ENCODE measurements around the gene FRY.

Gene FRY

GRCh38 chr13:32016119-32016518, 15.5 kb upstream of the FRY start:
- in situ Hi-C loops (cut with MboI; ENCODE audit: low sequenced_read_pairs): no loop called here

DNA sequence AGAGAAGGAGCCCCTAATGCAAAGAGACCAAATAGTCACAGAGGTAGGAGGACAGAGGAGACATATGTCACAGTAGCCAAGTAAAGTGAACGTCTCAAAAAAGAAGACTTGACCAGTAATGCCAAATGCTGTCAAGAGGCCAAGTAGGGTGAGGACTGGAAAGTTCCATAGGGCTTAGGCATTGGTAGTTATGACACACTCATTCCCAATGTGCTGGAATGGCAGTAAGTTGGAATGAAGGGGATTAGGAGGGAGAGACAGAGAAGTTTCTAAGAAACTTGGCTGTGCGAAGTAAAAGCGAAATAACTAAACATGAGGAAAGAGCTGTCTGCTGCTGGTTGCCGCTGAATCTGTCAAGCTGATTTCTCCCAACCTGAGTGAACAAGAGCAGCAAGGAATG, 14.9 kb upstream of the FRY start:
- in situ Hi-C loops (cut with MboI; ENCODE audit: low sequenced_read_pairs): no loop called here

GRCh38 chr13:32017474-32017873, 14.1 kb upstream of the FRY start:
- in situ Hi-C loops (cut with MboI; ENCODE audit: low sequenced_read_pairs): no loop called here

- in situ Hi-C loops (cut with MboI; ENCODE audit: low sequenced_read_pairs): no loop called here
Observed at GRCh38 chr13:32019612-32020233, 11.9 kb upstream of the FRY start.

DNA sequence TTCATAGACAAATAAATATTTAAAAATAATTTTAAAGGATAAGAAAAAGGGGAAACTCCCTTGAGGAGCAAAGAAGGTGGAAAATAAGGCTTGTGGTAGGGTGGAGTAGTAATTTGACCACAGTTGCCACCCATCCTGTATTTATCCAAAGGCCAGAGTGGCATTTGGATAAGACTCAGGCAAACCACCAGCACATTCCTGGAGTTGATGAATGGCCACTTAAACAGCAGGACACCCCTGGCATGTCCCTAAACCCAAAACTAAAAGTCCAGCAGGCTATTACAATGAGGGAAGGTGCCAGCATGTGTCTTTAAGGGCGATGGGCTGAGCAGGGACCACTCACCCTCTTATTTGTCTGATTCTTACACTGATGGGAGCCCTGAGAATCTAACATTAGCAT, 9.8 kb upstream of the FRY start:
- in situ Hi-C loops (cut with MboI; ENCODE audit: low sequenced_read_pairs): no loop called here

DNA sequence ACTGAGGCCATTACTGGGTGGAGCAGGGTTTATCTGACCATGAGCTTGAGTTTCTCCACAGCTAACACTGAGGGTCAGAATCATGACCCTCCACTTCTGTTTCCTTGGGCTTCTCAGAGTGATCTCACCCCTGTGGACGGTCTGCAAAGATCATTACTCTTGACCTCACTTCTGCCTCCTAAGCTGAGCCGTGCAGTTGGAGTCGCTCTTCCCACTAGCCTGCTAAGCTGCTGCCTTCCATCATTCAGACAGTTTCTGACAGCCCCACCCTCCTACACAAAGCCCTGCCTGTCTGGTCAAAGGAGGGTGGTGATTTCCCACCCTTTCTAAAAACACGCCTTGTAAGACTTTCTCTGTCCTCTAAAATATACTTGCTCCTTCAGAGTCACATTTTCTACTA, 9.3 kb upstream of the FRY start:
- in situ Hi-C loops (cut with MboI; ENCODE audit: low sequenced_read_pairs): no loop called here

DNA sequence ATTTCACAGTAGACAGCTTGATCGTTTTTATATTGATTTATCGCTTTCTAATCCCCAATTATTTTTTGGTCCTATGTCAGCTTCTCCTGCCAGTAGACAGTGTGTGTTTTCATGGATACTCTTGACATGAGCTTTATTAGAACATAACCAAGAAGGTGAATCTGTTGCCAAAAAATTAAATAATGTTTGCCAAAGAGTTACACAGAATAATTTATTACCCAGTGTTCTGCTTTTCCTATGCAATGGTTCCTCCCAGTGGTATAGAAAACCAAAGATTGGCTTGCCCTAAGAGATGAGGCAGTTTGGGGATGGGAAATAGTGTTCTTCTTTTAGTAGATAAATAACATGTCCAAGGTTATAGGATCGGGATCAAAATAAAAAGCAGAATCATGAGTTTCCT, 8.5 kb upstream of the FRY start:
- in situ Hi-C loops (cut with MboI; ENCODE audit: low sequenced_read_pairs): no loop called here

DNA sequence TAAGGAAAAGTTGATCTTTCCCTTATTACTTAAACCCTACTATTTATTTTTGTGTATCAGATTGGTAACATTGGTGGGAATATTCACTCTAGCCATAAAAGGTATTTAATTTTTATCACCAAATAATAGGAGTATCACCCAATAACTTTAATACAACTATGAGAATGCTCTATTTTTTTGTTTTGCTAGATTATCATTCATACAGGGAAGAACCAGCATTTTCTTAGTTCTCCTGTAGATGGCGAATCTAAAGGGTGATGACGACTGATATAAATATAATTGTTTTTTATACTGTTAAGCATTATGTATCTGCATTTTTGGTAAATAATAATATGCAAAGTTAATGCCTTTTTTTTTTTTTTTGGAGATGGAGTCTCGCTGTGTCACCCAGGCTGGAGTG, 7.9 kb upstream of the FRY start:
- in situ Hi-C loops (cut with MboI; ENCODE audit: low sequenced_read_pairs): no loop called here

- in situ Hi-C loops (cut with MboI; ENCODE audit: low sequenced_read_pairs): no loop called here
Observed at GRCh38 chr13:32024750-32025149, 6.8 kb upstream of the FRY start.

DNA sequence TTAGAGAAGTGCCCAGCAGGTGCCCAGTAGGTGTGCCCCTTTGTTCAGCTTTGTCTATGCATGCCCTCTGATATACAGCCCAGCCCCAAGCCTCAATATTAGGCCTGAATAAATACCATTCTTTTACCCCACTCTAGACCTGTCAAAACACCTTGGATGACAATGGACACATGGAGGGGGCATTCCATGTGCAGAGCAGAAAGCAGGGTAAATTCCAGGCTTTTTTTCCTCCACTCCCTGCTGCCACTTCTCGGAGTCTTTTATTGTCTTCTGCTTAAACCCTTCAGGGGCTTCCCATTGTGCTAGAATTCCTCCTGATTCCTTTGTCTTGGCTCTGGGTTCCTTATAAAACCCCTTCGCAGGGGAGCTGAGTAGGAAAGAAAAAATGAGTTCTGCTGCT, 5.8 kb upstream of the FRY start:
- in situ Hi-C loops (cut with MboI; ENCODE audit: low sequenced_read_pairs): no loop called here

DNA sequence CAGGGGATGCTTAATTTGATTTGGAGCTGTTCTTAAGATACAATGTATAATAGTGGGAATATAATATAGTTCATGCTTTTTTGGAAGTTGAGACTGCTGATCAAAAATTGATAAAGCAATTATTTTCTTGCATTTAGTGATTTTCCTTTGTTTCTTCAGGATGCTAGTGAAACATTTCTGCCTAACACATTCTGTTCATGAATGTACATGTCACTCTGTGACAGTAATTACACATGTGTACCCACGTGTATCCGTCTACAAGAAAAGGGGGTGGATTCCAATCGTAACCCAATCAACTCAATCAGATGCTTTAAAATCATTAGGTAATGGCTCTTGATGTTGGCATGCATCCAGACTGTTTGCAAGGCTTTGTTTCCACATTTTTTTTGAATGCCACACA, 5.0 kb upstream of the FRY start:
- in situ Hi-C loops (cut with MboI; ENCODE audit: low sequenced_read_pairs): no loop called here

DNA sequence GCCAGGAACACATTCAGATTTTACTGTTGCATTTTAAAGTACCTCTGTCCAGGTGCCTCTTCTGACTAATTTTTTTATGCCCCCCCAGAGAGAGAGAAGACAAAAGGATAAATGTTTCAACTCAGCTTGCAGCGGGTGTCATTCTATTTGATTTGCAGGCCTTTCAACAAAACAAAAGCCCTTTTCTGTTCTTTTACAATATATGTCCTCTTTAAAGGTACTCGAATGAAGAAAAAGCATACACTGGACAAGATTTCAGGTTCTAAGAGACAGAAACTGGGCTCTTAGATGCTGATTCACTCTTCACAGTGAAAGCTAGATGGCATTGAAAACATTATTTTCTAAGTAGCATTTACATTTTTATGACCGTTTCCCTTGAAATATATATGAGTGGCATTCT, 2.9 kb upstream of the FRY start:
- in situ Hi-C loops (cut with MboI; ENCODE audit: low sequenced_read_pairs): no loop called here

DNA sequence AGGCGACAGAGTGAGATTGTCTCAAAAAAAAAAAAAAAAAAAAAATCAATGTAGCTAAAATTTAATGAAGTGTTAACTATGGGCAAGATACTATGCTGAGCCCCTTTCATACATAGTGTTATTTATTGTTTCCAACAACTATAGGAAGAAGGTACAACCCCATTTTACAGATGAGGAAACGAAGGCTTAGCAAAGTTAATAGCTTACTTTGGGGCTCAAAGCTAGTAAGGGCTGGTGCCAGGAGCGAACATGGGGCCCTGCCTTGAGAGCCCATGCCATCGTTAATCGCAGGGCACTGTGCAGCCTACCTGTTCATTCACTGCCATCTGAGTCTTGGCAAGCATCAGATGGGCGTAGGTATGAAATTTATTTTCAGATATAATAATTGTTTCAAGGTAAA, 1.9 kb upstream of the FRY start:
- in situ Hi-C loops (cut with MboI; ENCODE audit: low sequenced_read_pairs): no loop called here

- in situ Hi-C loops (cut with MboI; ENCODE audit: low sequenced_read_pairs): no loop called here
Observed at GRCh38 chr13:32031815-32032370, 319 bp downstream of the FRY start.

GRCh38 chr13:32032759-32033158, 1.2 kb downstream of the FRY start:
- in situ Hi-C loops (cut with MboI; ENCODE audit: low sequenced_read_pairs): no loop called here

GRCh38 chr13:32033744-32034143, 2.2 kb downstream of the FRY start:
- in situ Hi-C loops (cut with MboI; ENCODE audit: low sequenced_read_pairs): no loop called here

DNA sequence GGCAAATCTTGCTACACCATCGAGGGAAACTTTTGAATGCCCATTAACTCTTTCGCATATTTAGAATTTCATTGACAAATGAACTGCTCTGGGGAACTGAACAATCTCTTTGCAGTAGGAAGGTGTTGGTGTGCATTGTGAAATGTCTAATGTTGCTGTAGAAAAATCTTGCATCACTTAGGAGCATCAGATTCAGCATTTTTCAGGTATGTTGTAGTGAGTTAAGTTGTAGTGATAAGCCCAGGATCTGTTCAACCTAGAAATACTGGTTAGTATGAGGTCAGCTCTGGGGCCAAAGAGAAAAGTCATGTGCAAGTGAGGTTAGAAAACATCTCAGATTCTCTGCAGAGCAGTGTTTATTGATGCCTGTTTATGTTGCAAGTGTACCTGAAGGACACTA, 4.1 kb downstream of the FRY start:
- in situ Hi-C loops (cut with MboI; ENCODE audit: low sequenced_read_pairs): no loop called here

- in situ Hi-C loops (cut with MboI; ENCODE audit: low sequenced_read_pairs): no loop called here
Observed at GRCh38 chr13:32036126-32036695, 4.6 kb downstream of the FRY start.

DNA sequence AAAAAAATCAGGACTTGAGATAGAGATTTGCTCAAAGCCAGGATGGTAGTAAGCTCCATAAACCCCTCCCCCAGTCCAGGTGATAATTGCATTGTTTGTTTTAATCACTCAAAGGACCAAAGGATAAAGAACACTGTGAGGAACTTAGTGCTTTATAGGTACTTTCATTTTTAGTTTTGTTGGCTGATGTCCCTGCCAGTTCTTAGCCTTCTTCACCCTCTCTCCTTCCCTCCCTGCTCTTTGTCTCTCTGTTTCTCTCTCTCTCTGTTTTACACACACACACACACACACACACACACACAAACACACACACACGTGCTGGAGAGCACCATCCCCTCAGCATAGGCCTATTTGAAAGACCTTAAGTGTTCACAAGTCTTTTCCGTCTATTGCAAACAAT, 5.2 kb downstream of the FRY start:
- in situ Hi-C loops (cut with MboI; ENCODE audit: low sequenced_read_pairs): no loop called here

DNA sequence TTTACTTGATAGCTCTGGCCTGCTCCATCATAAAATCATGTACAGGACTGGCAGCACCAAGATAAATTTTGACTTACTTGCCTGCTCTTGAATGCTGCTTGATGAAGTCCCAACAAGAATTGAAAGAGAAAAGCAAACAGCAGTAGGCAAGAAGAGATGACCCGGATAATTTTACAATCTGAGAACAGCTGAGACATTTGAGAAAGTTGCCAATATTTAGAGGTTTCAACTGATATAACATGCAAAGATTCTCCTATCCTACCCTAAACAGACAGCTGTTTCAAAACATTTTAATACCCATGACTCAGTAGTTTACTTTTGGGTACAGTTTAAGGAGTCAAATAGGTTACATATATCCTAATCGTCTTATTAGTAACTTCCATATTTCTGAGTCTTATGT, 5.9 kb downstream of the FRY start:
- in situ Hi-C loops (cut with MboI; ENCODE audit: low sequenced_read_pairs): no loop called here

GRCh38 chr13:32038343-32038742, 6.8 kb downstream of the FRY start:
- in situ Hi-C loops (cut with MboI; ENCODE audit: low sequenced_read_pairs): no loop called here

DNA sequence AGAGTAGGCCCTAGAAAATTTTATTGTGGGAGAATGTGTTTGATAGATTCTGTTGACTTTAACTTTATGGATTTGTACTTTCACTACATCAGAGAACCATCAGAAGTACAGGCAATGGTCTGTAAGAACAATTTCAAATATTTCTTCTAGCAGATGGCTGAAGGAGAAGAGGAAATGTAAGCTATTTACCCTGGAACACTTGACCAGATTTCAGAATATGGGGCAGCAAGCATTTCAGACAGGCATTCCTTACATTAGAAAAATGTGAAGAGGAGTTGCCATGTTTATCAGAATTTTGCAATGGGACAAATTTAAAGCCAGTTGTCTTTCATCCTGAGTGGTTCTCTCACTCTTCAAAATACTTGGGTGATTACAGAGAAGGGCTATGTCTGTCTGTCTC, 7.5 kb downstream of the FRY start:
- in situ Hi-C loops (cut with MboI; ENCODE audit: low sequenced_read_pairs): no loop called here

GRCh38 chr13:32039528-32039927, 8.0 kb downstream of the FRY start:
- in situ Hi-C loops (cut with MboI; ENCODE audit: low sequenced_read_pairs): no loop called here
